GM03348 (cell line): ENCODE measurements around the gene MYBPC1.
"Not testable (repeated sequence)": the region's sequence is repeated elsewhere in the genome, so short reads cannot be mapped to it uniquely, and the experiment has no call there.

Source experiments
- DNase-seq: peaks from one replicate; pipeline ENCODE4 v3.0.0; 2012; ENCODE audit warnings: low spot score

The MYBPC1 gene

GRCh38 chr12:101594700-101595099 is at the start of gene MYBPC1:
MYBPC1 (plus strand) TSS chr12:101594971; CDS start chr12:101595071, 100 bp downstream.
- no peak for DNase-seq

- DNase-seq = no peak
Measured at GRCh38 chr12:101551362-101552114, 43.2 kb upstream of the MYBPC1 start.

GRCh38 chr12:101552277-101552676 is 42.5 kb upstream of the MYBPC1 start:
- DNase-seq = peak; percentile 26

- no peak for DNase-seq
Measured at GRCh38 chr12:101557094-101557493, 37.7 kb upstream of the MYBPC1 start.

GRCh38 chr12:101558726-101559125 is 36.0 kb upstream of the MYBPC1 start:
- not testable (repeated sequence) for DNase-seq

GRCh38 chr12:101563212-101563611 is 31.6 kb upstream of the MYBPC1 start:
- no peak for DNase-seq

GRCh38 chr12:101564912-101565311 is 29.9 kb upstream of the MYBPC1 start:
- DNase-seq = no peak

- DNase-seq = no peak
Measured at GRCh38 chr12:101566318-101566717, 28.5 kb upstream of the MYBPC1 start.

- DNase-seq = no peak
Measured at GRCh38 chr12:101567918-101568317, 26.9 kb upstream of the MYBPC1 start.

- peak; percentile 59 for DNase-seq
Measured at GRCh38 chr12:101570047-101570446, 24.7 kb upstream of the MYBPC1 start.

- no peak for DNase-seq
Measured at GRCh38 chr12:101571105-101571504, 23.7 kb upstream of the MYBPC1 start.

- no peak for DNase-seq
Measured at GRCh38 chr12:101573743-101574142, 21.0 kb upstream of the MYBPC1 start.

GRCh38 chr12:101578417-101578816 is 16.4 kb upstream of the MYBPC1 start:
- no peak for DNase-seq

GRCh38 chr12:101581190-101581589 is 13.6 kb upstream of the MYBPC1 start:
- DNase-seq = no peak

GRCh38 chr12:101582937-101583336 is 11.8 kb upstream of the MYBPC1 start:
- no peak for DNase-seq

- no peak for DNase-seq
Measured at GRCh38 chr12:101590383-101590782, 4.4 kb upstream of the MYBPC1 start.

GRCh38 chr12:101591781-101592180 is 3.0 kb upstream of the MYBPC1 start:
- no peak for DNase-seq

- DNase-seq = no peak
Measured at GRCh38 chr12:101592448-101592847, 2.3 kb upstream of the MYBPC1 start.

- DNase-seq = no peak
Measured at GRCh38 chr12:101592921-101593320, 1.9 kb upstream of the MYBPC1 start.

- no peak for DNase-seq
Measured at GRCh38 chr12:101596172-101596571, 1.4 kb downstream of the MYBPC1 start.

GRCh38 chr12:101597164-101597563 is 2.4 kb downstream of the MYBPC1 start:
- DNase-seq = no peak

- no peak for DNase-seq
Measured at GRCh38 chr12:101598483-101598882, 3.7 kb downstream of the MYBPC1 start.

- DNase-seq = no peak
Measured at GRCh38 chr12:101599311-101599710, 4.5 kb downstream of the MYBPC1 start.
